Measurements from ENCODE around the gene STX11.

GRCh38 chr6:144133225-144133821 lies 17.0 kb upstream of the STX11 start:
- TF ChIP-seq REST (IDR thresholded peaks at IDR 0.05; ENCODE audit: low read depth) (no peak), RAD21 (IDR thresholded peaks at IDR 0.05; ENCODE audit: low read depth) (no peak), TAF1 (IDR thresholded peaks at IDR 0.05; ENCODE audit: low read depth) (no peak), MAX (IDR thresholded peaks at IDR 0.05) (no peak), CREB1 (IDR thresholded peaks at IDR 0.05; ENCODE audit: low read depth) (no peak), EP300 (IDR thresholded peaks at IDR 0.05; ENCODE audit: borderline replicate concordance) (no peak), CEBPB (IDR thresholded peaks at IDR 0.05) (no peak)
- TF ChIP-seq, protein P1, sequence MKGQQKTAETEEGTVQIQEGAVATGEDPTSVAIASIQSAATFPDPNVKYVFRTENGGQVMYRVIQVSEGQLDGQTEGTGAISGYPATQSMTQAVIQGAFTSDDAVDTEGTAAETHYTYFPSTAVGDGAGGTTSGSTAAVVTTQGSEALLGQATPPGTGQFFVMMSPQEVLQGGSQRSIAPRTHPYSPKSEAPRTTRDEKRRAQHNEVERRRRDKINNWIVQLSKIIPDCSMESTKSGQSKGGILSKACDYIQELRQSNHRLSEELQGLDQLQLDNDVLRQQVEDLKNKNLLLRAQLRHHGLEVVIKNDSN (IDR thresholded peaks at IDR 0.05) = no peak
